ENCODE data around the gene PNPLA7. TPM values are rescaled to one million over a fixed set of nuclear protein-coding genes. Genes with fewer than 3 reads are reported as not detected.
"Not testable (repeated sequence)": the region's sequence is repeated elsewhere in the genome, so short reads cannot be mapped to it uniquely, and the experiment has no call there.

Gene PNPLA7
- total and polyA plus RNA-seq, 11 donors: 0.78 to 10.1 (median 7.6) TPM

DNA sequence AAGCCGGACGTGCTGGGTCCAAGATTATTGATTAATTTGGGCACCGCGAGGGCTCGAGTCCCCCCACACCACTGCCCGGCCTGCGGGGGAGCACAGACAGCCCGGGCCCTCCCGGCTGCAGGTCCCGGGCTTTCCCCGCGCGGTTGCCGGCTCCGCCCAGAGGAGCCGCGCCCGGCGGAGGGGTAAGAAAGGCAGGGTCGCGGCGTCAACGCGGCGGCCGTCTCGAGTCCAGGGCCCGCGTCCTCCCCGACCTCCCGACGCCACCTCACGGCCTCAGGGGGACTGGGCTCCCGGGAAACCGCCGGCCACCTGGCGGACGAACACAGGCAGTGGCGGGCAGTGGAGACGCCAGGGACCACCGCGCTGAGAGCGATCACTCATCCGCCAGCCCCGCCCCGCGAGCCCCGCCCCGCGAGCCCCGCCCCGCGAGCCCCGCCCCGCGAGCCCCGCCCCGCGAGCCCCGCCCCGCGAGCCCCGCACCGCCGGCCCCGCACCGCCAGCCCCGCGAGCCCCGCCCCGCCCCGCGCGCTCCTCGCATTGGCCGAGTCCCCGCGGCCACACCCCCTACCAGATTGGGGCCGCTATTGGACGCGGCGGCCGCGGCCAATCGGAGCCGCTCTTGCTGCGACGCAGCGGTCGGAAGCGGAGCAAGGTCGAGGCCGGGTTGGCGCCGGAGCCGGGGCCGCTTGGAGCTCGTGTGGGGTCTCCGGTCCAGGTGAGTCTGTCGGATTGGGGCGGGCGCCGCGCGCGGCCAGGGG lies 1.2 kb upstream of the PNPLA7 start, which contains the start of gene MRPL41:
TSS of gene MRPL41 (plus strand) at position 616 of the 758 bp plus-strand sequence. CDS start 203 bp downstream, outside the sequence.
- Histone ChIP-seq H3K9me3 (peaks cover 0 to under 1% (median 0%) of the 10 kb centered on the region in 12 donors), H3K27me3 (no peaks in the 10 kb centered on the region), H3K36me3 (peaks cover 0 to 36% (median 26%) of the 10 kb centered on the region in 9 donors), H3K4me1 (peaks cover 0 to 35% (median 14%) of the 10 kb centered on the region in 12 donors), H3K4me3 (peak within 1 kb of the TSS; percentile 61 to 99 (median 81)), H3K27ac (peak within 1 kb of the TSS; percentile 84 to 99 (median 95))
- DNase-seq: peak; percentile 90 to 96 (median 94)
- ATAC-seq: peak; percentile 63 to 84 (median 77)
- intact Hi-C loops (cut with DNase I): loop anchor here in 2 of 10 donors (2.0 kb wide), 2 partner anchors 27 to 67 kb away; partner anchors contain the start of genes DPH7 (in 1 of the 2) and EHMT1 (in 1 of the 2)
- TF ChIP-seq, protein P1, sequence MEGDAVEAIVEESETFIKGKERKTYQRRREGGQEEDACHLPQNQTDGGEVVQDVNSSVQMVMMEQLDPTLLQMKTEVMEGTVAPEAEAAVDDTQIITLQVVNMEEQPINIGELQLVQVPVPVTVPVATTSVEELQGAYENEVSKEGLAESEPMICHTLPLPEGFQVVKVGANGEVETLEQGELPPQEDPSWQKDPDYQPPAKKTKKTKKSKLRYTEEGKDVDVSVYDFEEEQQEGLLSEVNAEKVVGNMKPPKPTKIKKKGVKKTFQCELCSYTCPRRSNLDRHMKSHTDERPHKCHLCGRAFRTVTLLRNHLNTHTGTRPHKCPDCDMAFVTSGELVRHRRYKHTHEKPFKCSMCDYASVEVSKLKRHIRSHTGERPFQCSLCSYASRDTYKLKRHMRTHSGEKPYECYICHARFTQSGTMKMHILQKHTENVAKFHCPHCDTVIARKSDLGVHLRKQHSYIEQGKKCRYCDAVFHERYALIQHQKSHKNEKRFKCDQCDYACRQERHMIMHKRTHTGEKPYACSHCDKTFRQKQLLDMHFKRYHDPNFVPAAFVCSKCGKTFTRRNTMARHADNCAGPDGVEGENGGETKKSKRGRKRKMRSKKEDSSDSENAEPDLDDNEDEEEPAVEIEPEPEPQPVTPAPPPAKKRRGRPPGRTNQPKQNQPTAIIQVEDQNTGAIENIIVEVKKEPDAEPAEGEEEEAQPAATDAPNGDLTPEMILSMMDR (IDR thresholded peaks at IDR 0.05): peak in 11 of 12 donors; percentile 24 to 62 (median 46)
- peak; percentile 96 for TF ChIP-seq POLR2A (IDR thresholded peaks at IDR 0.05)
- WGBS, 4 donors: 0 to 1% (median 0%) methylated on average over 14 to 106 of the region's 106 CpGs

DNA sequence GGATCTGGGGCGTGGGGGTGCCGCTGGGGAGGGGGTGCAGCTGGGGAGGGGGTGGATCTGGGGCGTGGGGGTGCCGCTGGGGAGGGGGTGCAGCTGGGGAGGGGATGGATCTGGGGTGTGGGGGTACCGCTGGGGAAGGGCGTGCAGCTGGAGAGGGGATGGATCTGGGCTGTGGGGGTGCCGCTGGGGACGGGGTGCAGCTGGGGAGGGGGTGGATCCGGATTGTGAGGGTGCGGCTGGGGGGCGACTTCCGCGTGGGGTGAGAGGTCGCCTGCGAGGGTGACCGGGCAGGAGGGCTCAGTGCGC lies 709 bp upstream of the PNPLA7 start:
- DNase-seq; H3K27me3 ChIP-seq; H3K9me3 ChIP-seq; intact Hi-C loops (cut with DNase I): not testable (repeated sequence)
- ATAC-seq: peak in 1 of 4 donors; percentile 0
- H3K4me1 ChIP-seq: peaks cover 0 to 35% (median 14%) of the 10 kb centered on the region in 12 donors
- H3K36me3 ChIP-seq: peaks cover 0 to 30% (median 21%) of the 10 kb centered on the region in 9 donors
- WGBS, 4 donors: 0 to 3% (median 2%) methylated on average over 9 to 17 of the region's 17 CpGs
- peak overlapping the region; percentile 84 to 99 (median 95) for H3K27ac ChIP-seq
- peak overlapping the region; percentile 61 to 93 (median 76) for H3K4me3 ChIP-seq

DNA sequence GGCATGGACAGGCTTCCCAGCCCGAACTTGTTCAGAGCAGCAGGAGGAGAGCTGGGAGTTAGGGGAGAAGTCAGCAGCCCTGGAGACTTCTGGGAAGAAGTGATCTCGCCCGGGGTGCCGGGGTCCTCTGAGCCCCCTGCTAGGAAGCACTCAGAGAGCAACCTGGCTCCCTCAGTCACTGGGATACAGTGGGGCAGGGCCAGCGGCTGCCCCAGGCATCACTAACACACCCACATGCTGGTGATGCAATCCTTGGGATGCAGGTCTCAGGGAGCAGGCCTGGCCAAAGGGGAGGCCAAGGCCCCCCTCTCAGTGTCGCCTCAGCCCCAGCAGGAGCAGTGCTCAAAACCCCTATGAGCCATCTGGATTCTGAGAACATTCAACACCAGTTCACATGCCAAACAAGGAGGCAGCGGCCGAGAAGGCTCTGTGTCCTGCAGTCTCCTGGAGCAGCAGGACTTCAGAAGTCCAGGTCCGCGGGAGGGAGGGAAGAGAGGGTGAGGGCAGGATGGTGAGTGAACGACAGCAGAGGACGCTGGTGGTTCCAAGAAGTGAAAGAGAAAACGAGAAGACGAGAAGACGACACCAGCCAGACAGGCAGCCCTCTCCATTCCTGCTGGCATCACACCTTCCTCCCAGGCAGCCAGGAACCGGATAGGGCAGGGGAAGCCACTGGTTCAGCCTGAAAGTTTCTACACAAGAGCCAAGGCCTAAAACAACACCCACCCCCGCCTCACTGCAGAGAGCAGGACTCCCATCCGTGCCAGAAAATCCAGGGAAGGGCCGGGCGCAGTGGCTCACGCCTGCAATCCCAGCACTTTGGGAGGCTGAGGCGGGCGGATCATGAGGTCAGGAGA lies 2.3 kb downstream of the PNPLA7 start:
- Histone ChIP-seq H3K4me3 (no peak overlapping the region), H3K36me3 (peaks cover 0 to 8% (median 2%) of the 10 kb centered on the region in 9 donors), H3K9me3 (peaks cover 0 to 6% (median 0%) of the 10 kb centered on the region in 12 donors), H3K27me3 (no peaks in the 10 kb centered on the region), H3K27ac (no peak overlapping the region), H3K4me1 (peaks cover 0 to 34% (median 14%) of the 10 kb centered on the region in 12 donors)
- ATAC-seq (no peak), DNase-seq (peak in 1 of 5 donors; percentile 27)
- intact Hi-C loops (cut with DNase I): no loop called here
- TF ChIP-seq POLR2A (IDR thresholded peaks at IDR 0.05): no peak
- TF ChIP-seq, protein P1 (IDR thresholded peaks at IDR 0.05): no peak
- WGBS, 4 donors: 82 to 92% (median 87%) methylated on average over 19 to 23 of the region's 23 CpGs

DNA sequence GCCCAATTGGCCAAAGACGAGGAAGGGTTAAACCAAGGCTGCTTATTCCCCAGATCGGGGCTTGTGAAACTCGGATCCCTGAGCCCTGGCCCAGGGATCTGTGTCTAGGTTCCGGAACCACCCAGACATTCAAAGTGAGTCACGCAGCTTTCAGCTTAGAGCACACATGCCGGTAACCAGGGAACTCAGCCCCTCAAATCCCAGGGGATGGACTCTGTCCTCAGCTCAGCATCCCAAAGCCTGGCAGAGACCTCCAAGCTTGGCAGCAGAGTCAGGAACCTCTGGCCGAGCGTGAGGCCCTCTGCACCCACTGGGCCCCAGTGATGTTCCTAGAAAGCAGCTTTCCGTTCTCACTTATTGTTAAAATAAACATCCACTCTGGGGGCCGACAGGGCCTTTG lies 5.1 kb downstream of the PNPLA7 start:
- TF ChIP-seq POLR2A (IDR thresholded peaks at IDR 0.05): no peak
- TF ChIP-seq, protein P1 (IDR thresholded peaks at IDR 0.05): no peak
- H3K27ac ChIP-seq: peak overlapping the region in 1 of 12 donors; percentile 5
- peaks cover 0 to 25% (median 7%) of the 10 kb centered on the region in 12 donors for H3K4me1 ChIP-seq
- intact Hi-C loops (cut with DNase I): no loop called here
- H3K27me3 ChIP-seq: no peaks in the 10 kb centered on the region
- peaks cover 0 to 26% (median 14%) of the 10 kb centered on the region in 9 donors for H3K36me3 ChIP-seq
- ATAC-seq (no peak), DNase-seq (no peak)
- WGBS, 4 donors: 71 to 91% (median 79%) methylated on average over 10 of the region's 10 CpGs
- no peak overlapping the region for H3K4me3 ChIP-seq
- peaks cover 0 to 6% (median 0%) of the 10 kb centered on the region in 12 donors for H3K9me3 ChIP-seq
